Measurements from ENCODE around the gene ITGAE. TPM values are rescaled to one million over a fixed set of nuclear protein-coding genes. Genes with fewer than 3 reads are reported as not detected.

The ITGAE gene
- total RNA-seq, 1 donor from 2014 or later: 15.3 TPM

- peak; percentile 95 for DNase-seq
Observed at GRCh38 chr17:3667366-3668278, 133.4 kb downstream of the ITGAE start.

GRCh38 chr17:3666516-3666915 is 134.5 kb downstream of the ITGAE start:
- no peak for DNase-seq

GRCh38 chr17:3665834-3666233 is 135.2 kb downstream of the ITGAE start:
- DNase-seq: no peak

Other genes with a start within 250 kb of the ITGAE start
- gene TRPV3, start 243.4 kb downstream of the ITGAE start, total RNA-seq: 1.8 TPM
- 8.2 TPM for gene TRPV1, start 191.8 kb downstream of the ITGAE start, total RNA-seq
- gene SHPK, start 164.9 kb downstream of the ITGAE start, total RNA-seq: 15.3 TPM
- gene CTNS, start 164.4 kb downstream of the ITGAE start, total RNA-seq: 14.7 TPM
- 53.7 TPM for gene TAX1BP3, start 132.6 kb downstream of the ITGAE start, total RNA-seq
- gene EMC6, start 132.4 kb downstream of the ITGAE start, total RNA-seq: 14.7 TPM
- 13.5 TPM for gene P2RX5, start 105.0 kb downstream of the ITGAE start, total RNA-seq
- gene HASPIN, start 77.3 kb downstream of the ITGAE start, total RNA-seq: 2.3 TPM
- 31.7 TPM for gene NCBP3, start 45.1 kb upstream of the ITGAE start, total RNA-seq
- gene CAMKK1, start 91.9 kb upstream of the ITGAE start, total RNA-seq: 6.1 TPM
- gene P2RX1, start 115.3 kb upstream of the ITGAE start, total RNA-seq: 2.3 TPM
- gene ATP2A3, start 163.2 kb upstream of the ITGAE start, total RNA-seq: 16.8 TPM

Data from tongue (tissue), 2 donors.